ENCODE results near the gene FBRSL1. TPM values are rescaled to one million over a fixed set of nuclear protein-coding genes. Genes with fewer than 3 reads are reported as not detected.

Gene FBRSL1
- total and polyA plus RNA-seq, 2 donors (not counting 1 experiment from before 2014, with no cell fraction given), result 62.6 to 112 TPM

GRCh38 chr12:132544498-132544897 is 54.5 kb downstream of the FBRSL1 start:
- TF ChIP-seq EZH2 (IDR thresholded peaks at IDR 0.05; ENCODE audit: borderline replicate concordance, insufficient read depth, low read depth, low read length, poor library complexity, severe bottlenecking), result no peak
- ChIA-PET POLR2A (no interaction called here), CTCF (no interaction called here)
- Histone ChIP-seq H3K36me3 (replicated peaks in 1 of 2; ENCODE audit: control extremely low read depth in 1 of 2, control insufficient read depth in 1 of 2, extremely low read depth in 1 of 2, insufficient read depth in 2 of 2, low read length in 1 of 2) (peaks cover 0 to 9% of the 10 kb centered on the region in 2 experiments), H3K9ac (ENCODE audit: low read length) (no peak overlapping the region), H3K4me2 (replicated peaks; ENCODE audit: low read depth, low read length, poor library complexity, severe bottlenecking) (no peak overlapping the region), H4K20me1 (ENCODE audit: control insufficient read depth, insufficient read depth, low read length, poor library complexity, severe bottlenecking) (peaks cover 81% of the 10 kb centered on the region), H3K27me3 (replicated peaks in 1 of 4; ENCODE audit: control extremely low read depth in 1 of 4, control insufficient read depth in 3 of 4, insufficient read depth in 4 of 4, low read length in 3 of 4) (no peaks in the 10 kb centered on the region), H3K9me3 (ENCODE audit: control extremely low read depth in 1 of 3, control insufficient read depth in 2 of 3, insufficient read depth in 1 of 3, low read length in 2 of 3) (no peaks in the 10 kb centered on the region), H3K4me1 (ENCODE audit: control insufficient read depth in 2 of 2, insufficient read depth in 2 of 2, low read length in 2 of 2) (no peaks in the 10 kb centered on the region), H3K79me2 (ENCODE audit: control insufficient read depth, insufficient read depth, low read length) (peaks cover 25% of the 10 kb centered on the region), H3K4me3 (ENCODE audit: control extremely low read depth in 1 of 5, extremely low read depth in 1 of 5, insufficient read depth in 1 of 5, low read depth in 2 of 5, low read length in 4 of 5) (no peak overlapping the region), H2AFZ (ENCODE audit: insufficient read depth, low read depth, low read length, poor library complexity, severe bottlenecking) (no peak overlapping the region), H3K27ac (ENCODE audit: low read length in 2 of 2) (no peak overlapping the region)
- Mint-ChIP-seq H3K4me1 (peaks cover 7% of the 10 kb centered on the region), H3K4me3 (no peak overlapping the region), H3K27me3 (no peaks in the 10 kb centered on the region), H3K9me3 (ENCODE audit: insufficient read depth) (no peaks in the 10 kb centered on the region), H3K27ac (no peak overlapping the region)
- no peak for DNase-seq
- intact Hi-C loops (cut with micrococcal nuclease), result no loop called here
- 100% methylated on average over 9 of the region's 11 CpGs for WGBS (ENCODE audit: insufficient coverage)
- no peak for ATAC-seq (ENCODE audit: low read depth)

- Histone ChIP-seq H2AFZ (ENCODE audit: insufficient read depth, low read depth, low read length, poor library complexity, severe bottlenecking) (no peak overlapping the region), H3K9ac (ENCODE audit: low read length) (no peak overlapping the region), H3K36me3 (replicated peaks in 1 of 2; ENCODE audit: control extremely low read depth in 1 of 2, control insufficient read depth in 1 of 2, extremely low read depth in 1 of 2, insufficient read depth in 2 of 2, low read length in 1 of 2) (peaks cover 0 to 9% of the 10 kb centered on the region in 2 experiments), H3K27ac (ENCODE audit: low read length in 2 of 2) (no peak overlapping the region), H3K4me1 (ENCODE audit: control insufficient read depth in 2 of 2, insufficient read depth in 2 of 2, low read length in 2 of 2) (no peaks in the 10 kb centered on the region), H3K27me3 (replicated peaks in 1 of 4; ENCODE audit: control extremely low read depth in 1 of 4, control insufficient read depth in 3 of 4, insufficient read depth in 4 of 4, low read length in 3 of 4) (no peaks in the 10 kb centered on the region), H3K9me3 (ENCODE audit: control extremely low read depth in 1 of 3, control insufficient read depth in 2 of 3, insufficient read depth in 1 of 3, low read length in 2 of 3) (no peaks in the 10 kb centered on the region), H3K79me2 (ENCODE audit: control insufficient read depth, insufficient read depth, low read length) (peaks cover 25% of the 10 kb centered on the region), H3K4me3 (ENCODE audit: control extremely low read depth in 1 of 5, extremely low read depth in 1 of 5, insufficient read depth in 1 of 5, low read depth in 2 of 5, low read length in 4 of 5) (no peak overlapping the region), H3K4me2 (replicated peaks; ENCODE audit: low read depth, low read length, poor library complexity, severe bottlenecking) (no peak overlapping the region), H4K20me1 (ENCODE audit: control insufficient read depth, insufficient read depth, low read length, poor library complexity, severe bottlenecking) (peaks cover 87% of the 10 kb centered on the region)
- ChIA-PET CTCF (no interaction called here), POLR2A (no interaction called here)
- DNase-seq (no peak), ATAC-seq (ENCODE audit: low read depth) (no peak)
- no peak overlapping the region for H3K4me3 Mint-ChIP-seq
- no peaks in the 10 kb centered on the region for H3K9me3 Mint-ChIP-seq (ENCODE audit: insufficient read depth)
- 96% methylated on average over 26 of the region's 26 CpGs for WGBS (ENCODE audit: insufficient coverage)
- H3K27ac Mint-ChIP-seq, result no peak overlapping the region
- TF ChIP-seq EZH2 (IDR thresholded peaks at IDR 0.05; ENCODE audit: borderline replicate concordance, insufficient read depth, low read depth, low read length, poor library complexity, severe bottlenecking) (no peak), CTCF (IDR thresholded peaks at IDR 0.05) (no peak)
- intact Hi-C loops (cut with micrococcal nuclease), result no loop called here
- H3K4me1 Mint-ChIP-seq, result peaks cover 7% of the 10 kb centered on the region
- no peaks in the 10 kb centered on the region for H3K27me3 Mint-ChIP-seq
Measured at GRCh38 chr12:132545164-132545953, 55.4 kb downstream of the FBRSL1 start.
